ENCODE measurements around the gene ARSK. TPM values are rescaled to one million over a fixed set of nuclear protein-coding genes. Genes with fewer than 3 reads are reported as not detected.
A peak's percentile ranks its signal among the peaks of the same experiment; 100 is the strongest.

ARSK gene, protein sequence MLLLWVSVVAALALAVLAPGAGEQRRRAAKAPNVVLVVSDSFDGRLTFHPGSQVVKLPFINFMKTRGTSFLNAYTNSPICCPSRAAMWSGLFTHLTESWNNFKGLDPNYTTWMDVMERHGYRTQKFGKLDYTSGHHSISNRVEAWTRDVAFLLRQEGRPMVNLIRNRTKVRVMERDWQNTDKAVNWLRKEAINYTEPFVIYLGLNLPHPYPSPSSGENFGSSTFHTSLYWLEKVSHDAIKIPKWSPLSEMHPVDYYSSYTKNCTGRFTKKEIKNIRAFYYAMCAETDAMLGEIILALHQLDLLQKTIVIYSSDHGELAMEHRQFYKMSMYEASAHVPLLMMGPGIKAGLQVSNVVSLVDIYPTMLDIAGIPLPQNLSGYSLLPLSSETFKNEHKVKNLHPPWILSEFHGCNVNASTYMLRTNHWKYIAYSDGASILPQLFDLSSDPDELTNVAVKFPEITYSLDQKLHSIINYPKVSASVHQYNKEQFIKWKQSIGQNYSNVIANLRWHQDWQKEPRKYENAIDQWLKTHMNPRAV
- 13.6 and 17.6 TPM in 2 replicates for total RNA-seq (2014; rRNA removed; shearing (Covaris generic))

DNA sequence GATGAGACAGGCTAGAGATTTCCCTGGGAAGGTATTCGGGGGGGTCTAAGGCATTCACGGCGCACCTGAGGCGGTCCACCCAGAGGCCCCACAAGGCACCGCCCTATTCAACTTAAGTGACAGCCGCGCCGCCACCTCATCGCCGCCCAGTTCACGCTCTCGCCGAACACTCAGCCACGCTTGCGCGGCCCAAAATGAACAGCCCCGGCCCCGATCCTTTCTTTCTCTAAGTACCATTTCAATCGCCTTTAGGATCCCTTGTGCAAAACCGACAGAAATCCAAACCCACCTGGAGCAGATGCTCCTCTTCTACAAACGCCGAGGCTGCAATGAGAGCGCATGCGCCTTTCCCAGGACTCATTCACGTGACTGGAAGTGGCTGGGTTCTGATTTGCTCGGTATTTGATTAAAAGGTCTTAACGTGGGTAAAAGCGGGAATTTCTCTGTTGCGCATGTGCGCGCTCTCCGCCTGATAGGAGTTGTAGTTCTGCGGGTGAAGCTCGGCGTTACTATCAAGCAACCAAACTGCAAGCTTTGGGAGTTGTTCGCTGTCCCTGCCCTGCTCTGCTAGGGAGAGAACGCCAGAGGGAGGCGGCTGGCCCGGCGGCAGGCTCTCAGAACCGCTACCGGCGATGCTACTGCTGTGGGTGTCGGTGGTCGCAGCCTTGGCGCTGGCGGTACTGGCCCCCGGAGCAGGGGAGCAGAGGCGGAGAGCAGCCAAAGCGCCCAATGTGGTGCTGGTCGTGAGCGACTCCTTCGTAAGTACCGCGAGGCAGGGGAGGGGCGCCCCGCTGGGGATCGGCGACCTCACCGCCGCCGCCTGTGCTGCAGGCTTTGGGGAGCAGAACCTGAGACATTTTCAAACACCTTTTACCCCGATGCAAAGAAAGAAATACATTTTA, at the start of gene ARSK, which contains the start of gene SKIC3:
Gene ARSK, plus strand, starts transcription at position 455 of the 902 bp plus-strand sequence. Its CDS starts 178 bp downstream, at position 633.
Gene SKIC3, minus strand, starts transcription at position 331 of the 902 bp plus-strand sequence. CDS start 7,827 bp downstream, outside the sequence.
- peak; percentile 86 for DNase-seq
- peak within 1 kb of the TSS; percentile 76 for H3K4me3 ChIP-seq (ENCODE audit: insufficient read depth, low read depth, low read length)
- no peaks in the 10 kb centered on the region for H3K27me3 ChIP-seq (ENCODE audit: control insufficient read depth, insufficient read depth, low read length)
- peaks cover 2% of the 10 kb centered on the region for H3K36me3 ChIP-seq (replicated peaks; ENCODE audit: control insufficient read depth, insufficient read depth, low read length)

DNA sequence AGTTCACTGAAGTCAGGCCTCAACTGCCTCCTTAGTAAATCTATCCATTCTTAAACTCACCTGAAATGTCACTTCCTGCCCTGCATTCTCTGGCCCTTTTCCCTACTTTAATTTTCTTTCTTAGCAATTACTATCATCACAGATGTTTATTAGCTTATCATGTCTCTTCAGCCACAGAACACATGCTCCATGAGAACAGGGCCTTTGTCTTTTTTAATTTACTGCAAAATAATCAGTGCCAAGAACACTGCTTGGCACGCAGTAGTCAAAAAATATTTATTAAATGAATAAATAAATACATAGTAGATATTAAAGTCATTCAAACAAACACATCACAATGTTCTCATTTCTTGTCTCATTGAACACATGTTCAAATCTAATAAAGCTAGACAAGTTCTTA, 46.4 kb upstream of the ARSK start:
- Histone ChIP-seq H3K4me3 (ENCODE audit: insufficient read depth, low read depth, low read length) (no peak overlapping the region), H3K36me3 (replicated peaks; ENCODE audit: control insufficient read depth, insufficient read depth, low read length) (peaks cover 2% of the 10 kb centered on the region), H3K27me3 (ENCODE audit: control insufficient read depth, insufficient read depth, low read length) (no peaks in the 10 kb centered on the region)
- no peak for DNase-seq

GRCh38 chr5:95511606-95512005, 43.3 kb upstream of the ARSK start:
- Histone ChIP-seq H3K27me3 (ENCODE audit: control insufficient read depth, insufficient read depth, low read length) (no peaks in the 10 kb centered on the region), H3K4me3 (ENCODE audit: insufficient read depth, low read depth, low read length) (no peak overlapping the region), H3K36me3 (replicated peaks; ENCODE audit: control insufficient read depth, insufficient read depth, low read length) (peaks cover 4% of the 10 kb centered on the region)
- no peak for DNase-seq

- DNase-seq: no peak
- Histone ChIP-seq H3K27me3 (ENCODE audit: control insufficient read depth, insufficient read depth, low read length) (no peaks in the 10 kb centered on the region), H3K4me3 (ENCODE audit: insufficient read depth, low read depth, low read length) (no peak overlapping the region), H3K36me3 (replicated peaks; ENCODE audit: control insufficient read depth, insufficient read depth, low read length) (peaks cover 10% of the 10 kb centered on the region)
These were observed 36.5 kb upstream of the ARSK start for GRCh38 chr5:95518417-95518816.

- no peak for DNase-seq
- peaks cover 7% of the 10 kb centered on the region for H3K36me3 ChIP-seq (replicated peaks; ENCODE audit: control insufficient read depth, insufficient read depth, low read length)
- no peaks in the 10 kb centered on the region for H3K27me3 ChIP-seq (ENCODE audit: control insufficient read depth, insufficient read depth, low read length)
- H3K4me3 ChIP-seq (ENCODE audit: insufficient read depth, low read depth, low read length): no peak overlapping the region
These were observed 35.8 kb upstream of the ARSK start for GRCh38 chr5:95519151-95519550.

GRCh38 chr5:95519681-95520080, 35.2 kb upstream of the ARSK start:
- Histone ChIP-seq H3K36me3 (replicated peaks; ENCODE audit: control insufficient read depth, insufficient read depth, low read length) (peaks cover 7% of the 10 kb centered on the region), H3K4me3 (ENCODE audit: insufficient read depth, low read depth, low read length) (no peak overlapping the region), H3K27me3 (ENCODE audit: control insufficient read depth, insufficient read depth, low read length) (no peaks in the 10 kb centered on the region)
- no peak for DNase-seq

DNA sequence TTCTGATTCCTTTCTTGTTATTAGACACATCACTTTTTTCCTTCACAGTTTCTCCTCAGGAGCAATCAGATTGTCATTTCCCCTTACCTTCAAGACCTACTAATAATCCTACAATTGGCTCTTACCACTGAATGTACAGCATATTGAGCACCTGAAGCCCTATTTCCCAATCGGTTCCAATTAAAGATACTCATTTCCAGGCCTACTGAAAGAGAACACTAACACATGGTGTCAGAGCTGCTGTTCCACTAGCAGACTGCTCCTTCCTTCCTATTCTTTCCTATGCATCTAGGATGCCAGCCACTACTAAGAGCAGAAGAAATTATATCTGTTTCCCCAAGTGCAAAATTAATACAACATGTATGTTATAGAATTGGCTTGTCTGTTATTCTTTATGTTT, 34.7 kb upstream of the ARSK start:
- no peaks in the 10 kb centered on the region for H3K27me3 ChIP-seq (ENCODE audit: control insufficient read depth, insufficient read depth, low read length)
- H3K4me3 ChIP-seq (ENCODE audit: insufficient read depth, low read depth, low read length): no peak overlapping the region
- no peak for DNase-seq
- H3K36me3 ChIP-seq (replicated peaks; ENCODE audit: control insufficient read depth, insufficient read depth, low read length): peaks cover 7% of the 10 kb centered on the region

DNA sequence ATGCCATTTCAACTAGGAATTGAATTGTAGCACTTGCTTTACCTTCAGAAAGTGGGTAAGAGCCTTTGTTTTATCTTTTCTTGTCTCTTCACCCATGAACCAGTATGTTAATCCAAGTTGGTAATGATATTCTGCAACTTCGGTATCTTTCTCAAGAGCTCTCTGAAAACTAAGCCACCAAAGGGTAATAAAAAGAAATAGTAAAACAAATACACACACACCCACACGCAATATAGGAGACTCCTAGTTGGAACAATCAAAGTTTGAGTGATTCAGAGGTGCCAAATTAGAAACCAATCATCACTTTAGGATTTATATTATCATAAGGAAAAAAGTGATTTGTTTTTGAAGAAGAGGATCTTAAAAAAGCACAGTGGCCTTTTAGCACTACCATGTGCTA, 30.5 kb upstream of the ARSK start:
- peaks cover 6% of the 10 kb centered on the region for H3K36me3 ChIP-seq (replicated peaks; ENCODE audit: control insufficient read depth, insufficient read depth, low read length)
- no peaks in the 10 kb centered on the region for H3K27me3 ChIP-seq (ENCODE audit: control insufficient read depth, insufficient read depth, low read length)
- H3K4me3 ChIP-seq (ENCODE audit: insufficient read depth, low read depth, low read length): no peak overlapping the region
- DNase-seq: no peak

GRCh38 chr5:95526871-95527270, 28.0 kb upstream of the ARSK start:
- peaks cover 3% of the 10 kb centered on the region for H3K36me3 ChIP-seq (replicated peaks; ENCODE audit: control insufficient read depth, insufficient read depth, low read length)
- H3K4me3 ChIP-seq (ENCODE audit: insufficient read depth, low read depth, low read length): no peak overlapping the region
- no peak for DNase-seq
- no peaks in the 10 kb centered on the region for H3K27me3 ChIP-seq (ENCODE audit: control insufficient read depth, insufficient read depth, low read length)

- peaks cover 3% of the 10 kb centered on the region for H3K36me3 ChIP-seq (replicated peaks; ENCODE audit: control insufficient read depth, insufficient read depth, low read length)
- no peaks in the 10 kb centered on the region for H3K27me3 ChIP-seq (ENCODE audit: control insufficient read depth, insufficient read depth, low read length)
- H3K4me3 ChIP-seq (ENCODE audit: insufficient read depth, low read depth, low read length): no peak overlapping the region
- no peak for DNase-seq
These were observed 26.3 kb upstream of the ARSK start for GRCh38 chr5:95528565-95528964.

- Histone ChIP-seq H3K4me3 (ENCODE audit: insufficient read depth, low read depth, low read length) (no peak overlapping the region), H3K36me3 (replicated peaks; ENCODE audit: control insufficient read depth, insufficient read depth, low read length) (peaks cover 3% of the 10 kb centered on the region), H3K27me3 (ENCODE audit: control insufficient read depth, insufficient read depth, low read length) (no peaks in the 10 kb centered on the region)
- DNase-seq: no peak
These were observed 24.5 kb upstream of the ARSK start for GRCh38 chr5:95530416-95530815.

- Histone ChIP-seq H3K36me3 (replicated peaks; ENCODE audit: control insufficient read depth, insufficient read depth, low read length) (peaks cover 3% of the 10 kb centered on the region), H3K4me3 (ENCODE audit: insufficient read depth, low read depth, low read length) (no peak overlapping the region), H3K27me3 (ENCODE audit: control insufficient read depth, insufficient read depth, low read length) (no peaks in the 10 kb centered on the region)
- no peak for DNase-seq
These were observed 23.4 kb upstream of the ARSK start for GRCh38 chr5:95531491-95531890.

DNA sequence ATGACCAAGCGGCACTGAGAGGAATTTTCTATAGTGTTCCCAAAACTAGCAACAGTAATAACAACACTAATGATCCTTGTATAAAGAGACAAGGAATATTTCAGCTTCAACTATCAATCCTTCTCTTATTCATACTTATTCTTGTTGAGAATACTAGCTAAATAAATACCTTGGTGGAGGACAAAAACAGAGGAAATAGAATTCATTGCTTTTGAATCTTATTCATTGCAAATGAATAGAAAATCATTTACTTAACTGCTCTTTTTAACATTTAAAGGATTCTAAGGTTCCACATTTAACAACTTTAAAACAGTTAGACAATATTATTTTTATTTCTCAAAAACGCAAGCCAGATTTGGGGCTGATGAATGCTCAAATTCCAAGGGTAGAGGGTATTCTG, 22.5 kb upstream of the ARSK start:
- H3K4me3 ChIP-seq (ENCODE audit: insufficient read depth, low read depth, low read length): no peak overlapping the region
- no peak for DNase-seq
- H3K27me3 ChIP-seq (ENCODE audit: control insufficient read depth, insufficient read depth, low read length): no peaks in the 10 kb centered on the region
- H3K36me3 ChIP-seq (replicated peaks; ENCODE audit: control insufficient read depth, insufficient read depth, low read length): peaks cover 3% of the 10 kb centered on the region

- no peaks in the 10 kb centered on the region; the same call in 1 of the 2 replicates for H3K36me3 ChIP-seq (replicated peaks; ENCODE audit: control insufficient read depth, insufficient read depth, low read length)
- no peaks in the 10 kb centered on the region for H3K27me3 ChIP-seq (ENCODE audit: control insufficient read depth, insufficient read depth, low read length)
- no peak for DNase-seq
- no peak overlapping the region for H3K4me3 ChIP-seq (ENCODE audit: insufficient read depth, low read depth, low read length)
These were observed 21.8 kb upstream of the ARSK start for GRCh38 chr5:95533106-95533505.

Data from H7 (cell line).